Stomach (tissue), 4 donors: Measurements from ENCODE around the gene FGGY.

Experiments
- CTCF ChIP-seq, 7 experiments: fragments of 450-650 bp in 4 of 7; fragments of 200-600 bp in 3 of 7; sonication (generic) in 3 of 7; IDR thresholded peaks; one replicate each; pipeline ENCODE4 v1.5.1; 2016 to 2019; ENCODE audit warnings: antibody characterized with exemption in 7 of 7, control low read depth in 2 of 7, mild to moderate bottlenecking in 1 of 7
- EP300 ChIP-seq: sonication (generic); formaldehyde crosslinking; IDR thresholded peaks from one replicate; pipeline ENCODE4 v1.6.1; 2017; ENCODE audit warnings: antibody characterized with exemption
- POLR2A ChIP-seq, 4 donors: fragments of 450-650 bp; IDR thresholded peaks; one replicate each; pipeline ENCODE4 v1.6.1; 2016; ENCODE audit warnings: antibody characterized with exemption in 4 of 4, control low read depth in 2 of 4, mild to moderate bottlenecking in 1 of 4, moderate library complexity in 1 of 4
- POLR2AphosphoS5 ChIP-seq, 3 donors: sonication (generic); formaldehyde crosslinking; IDR thresholded peaks; one replicate each; pipeline ENCODE4 v1.6.1; 2016; ENCODE audit warnings: antibody characterized with exemption in 3 of 3

- TF ChIP-seq POLR2A (IDR thresholded peaks at IDR 0.05) (no peak), CTCF (IDR thresholded peaks at IDR 0.05) (no peak), POLR2AphosphoS5 (IDR thresholded peaks at IDR 0.05) (no peak), EP300 (no peak)
Observed at GRCh38 chr1:59384443-59384842, 87.5 kb downstream of the FGGY start.
